Right kidney (tissue), 1 donor: ENCODE data around the gene ZC2HC1C.
"Not testable (repeated sequence)": the region's sequence is repeated elsewhere in the genome, so short reads cannot be mapped to it uniquely, and the experiment has no call there.

Experiments
- DNase-seq: peaks from one replicate; pipeline ENCODE4 v3.0.0-alpha.2; 2016

ZC2HC1C gene

DNA sequence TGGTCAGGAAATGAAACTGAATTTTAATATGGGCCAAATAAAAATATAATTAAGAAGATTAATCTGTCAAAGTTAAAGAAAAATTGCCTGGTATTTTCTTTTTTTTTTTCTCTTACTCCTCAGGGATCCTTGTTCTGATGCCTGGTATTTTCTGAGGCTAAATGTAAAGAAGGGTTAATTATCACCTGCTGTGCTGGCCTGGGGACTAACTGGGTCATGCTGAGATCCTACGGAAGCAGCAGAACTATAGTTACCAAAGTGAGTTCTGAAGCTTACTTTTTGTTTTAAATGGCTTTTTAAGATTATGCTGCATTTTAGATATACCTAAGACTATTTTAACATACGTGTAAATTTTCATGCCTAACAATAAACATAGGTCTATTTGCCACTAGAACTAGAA is 23.3 kb downstream of the ZC2HC1C start:
- no peak for DNase-seq

DNA sequence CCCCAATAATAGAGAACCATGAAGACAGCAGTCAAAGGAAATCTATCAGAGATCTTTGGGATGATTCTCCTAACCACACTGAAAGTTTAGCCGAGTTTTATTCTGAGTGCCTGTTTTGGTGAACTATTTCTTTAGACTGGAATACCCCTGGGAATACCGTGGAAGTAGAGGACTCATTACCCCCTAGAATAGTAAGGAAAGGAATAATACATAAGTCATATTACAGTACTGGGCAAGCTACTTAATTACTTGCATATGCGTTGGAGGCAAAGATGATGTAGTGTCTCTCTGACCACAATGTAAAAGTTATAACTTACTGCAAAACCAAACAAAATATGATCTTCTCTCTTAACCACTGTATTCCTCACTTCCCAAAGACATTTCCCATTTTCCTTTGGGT is 25.5 kb downstream of the ZC2HC1C start:
- DNase-seq = no peak

DNA sequence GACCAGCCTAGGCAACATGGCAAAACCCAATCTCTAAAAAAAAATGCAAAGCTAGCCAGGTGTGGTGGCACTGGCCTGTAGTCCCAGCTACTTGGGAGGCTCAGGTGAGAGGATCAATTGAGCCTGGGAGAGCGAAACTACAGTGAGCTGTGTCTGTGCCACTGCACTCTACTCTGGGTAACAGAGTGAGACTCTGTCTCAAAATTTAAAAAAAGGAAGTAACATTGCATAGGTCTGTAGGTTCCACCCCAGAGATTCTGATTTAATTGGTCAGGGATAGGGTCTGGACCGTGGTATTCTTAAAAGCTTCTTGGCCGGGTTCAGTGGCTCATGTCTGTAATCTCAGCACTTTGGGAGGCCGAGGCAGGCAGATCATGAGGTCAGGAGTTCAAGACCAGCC is 26.2 kb downstream of the ZC2HC1C start:
- DNase-seq = no peak

DNA sequence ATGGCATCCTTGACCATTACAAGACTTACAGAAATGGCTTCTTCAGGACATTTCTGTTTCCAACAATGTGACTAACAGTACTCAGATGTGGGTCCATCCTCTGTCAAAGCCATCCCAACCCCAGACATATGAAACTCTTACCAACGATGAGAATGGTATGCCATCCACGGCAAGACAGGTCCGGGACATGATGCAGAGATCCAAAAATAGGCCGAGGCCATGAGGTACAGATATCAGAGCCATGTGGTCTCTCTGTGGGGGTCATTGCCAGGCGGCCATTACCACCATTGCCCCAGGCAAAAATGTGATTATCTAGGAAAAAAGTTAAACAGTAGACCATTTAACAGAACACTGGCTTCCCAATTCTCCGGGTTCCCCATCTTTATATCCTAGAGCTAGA is 27.5 kb downstream of the ZC2HC1C start:
- DNase-seq = no peak

DNA sequence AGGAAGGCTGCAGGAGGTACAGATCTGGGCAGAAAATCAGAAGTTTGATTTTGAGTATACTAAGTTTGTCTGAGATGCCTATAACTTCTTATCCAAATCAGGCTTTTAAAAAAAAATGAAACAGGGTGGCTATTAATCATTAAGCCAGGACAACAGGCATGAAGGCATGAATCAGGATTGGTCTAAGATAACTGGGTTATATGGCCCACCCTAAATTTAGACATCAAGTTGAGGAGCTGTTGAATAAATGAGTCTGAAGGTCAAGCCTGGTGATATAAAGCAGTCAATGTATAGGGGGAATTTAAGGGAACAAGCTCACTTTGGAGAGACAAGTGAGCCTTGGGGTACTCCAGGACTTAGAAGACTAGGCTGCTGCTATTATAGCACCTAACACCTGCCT is 28.8 kb downstream of the ZC2HC1C start:
- DNase-seq = no peak

DNA sequence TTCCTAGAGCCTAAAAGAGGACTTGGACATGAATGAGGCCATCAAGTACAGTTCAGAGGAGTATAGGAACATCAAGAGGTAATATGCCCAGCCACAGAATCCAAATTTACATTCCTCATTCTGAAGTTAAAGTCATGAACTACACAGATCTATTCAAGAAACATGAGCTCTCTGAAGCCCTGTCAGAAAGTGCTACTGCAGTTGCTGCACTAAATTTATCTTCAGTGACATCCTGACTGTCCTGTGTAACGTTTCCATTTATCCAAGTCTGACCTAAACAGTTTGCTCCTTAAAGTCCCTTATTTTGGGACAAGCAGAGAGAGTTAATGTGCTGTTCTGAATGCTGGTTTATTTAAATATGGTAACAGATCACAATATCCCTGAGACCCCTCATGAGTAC is 29.2 kb downstream of the ZC2HC1C start:
- DNase-seq = no peak

DNA sequence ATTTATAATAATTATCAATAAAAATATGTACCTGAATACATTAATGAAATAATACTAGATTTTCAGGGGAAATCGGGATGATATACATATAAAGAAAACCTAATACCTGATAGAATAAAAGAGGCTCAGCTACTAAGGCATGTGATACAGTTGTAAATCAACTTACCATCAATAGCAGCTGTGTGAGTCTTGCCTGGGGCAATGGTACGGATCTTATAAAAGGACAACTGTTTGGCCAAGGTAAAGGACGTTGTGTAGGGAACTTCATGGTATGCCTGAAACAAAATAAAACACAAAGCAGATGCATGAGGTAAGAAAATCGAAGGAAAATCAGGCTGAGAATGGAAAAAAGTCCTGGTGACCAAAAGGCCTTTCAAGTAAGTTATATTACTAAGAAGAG is 32.0 kb downstream of the ZC2HC1C start:
- no peak for DNase-seq

DNA sequence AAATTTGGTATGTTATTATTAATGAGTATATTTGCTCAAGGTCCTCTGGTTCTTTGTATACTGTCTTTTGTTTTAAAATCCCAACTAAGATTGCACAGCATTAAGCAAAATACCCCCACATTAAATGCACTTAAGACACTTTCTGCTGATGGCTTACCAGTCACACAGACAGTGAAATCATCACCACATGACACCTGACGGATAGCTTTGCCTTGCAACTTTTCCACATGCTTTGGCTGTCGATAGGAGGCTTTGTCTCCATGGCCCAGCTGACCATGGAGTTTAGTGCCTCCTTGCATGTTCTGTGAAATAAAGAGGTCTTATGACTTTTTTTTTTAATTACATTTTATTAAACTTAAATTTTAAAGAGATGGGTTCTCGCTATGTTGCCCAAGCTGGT is 37.7 kb downstream of the ZC2HC1C start:
- no peak for DNase-seq

DNA sequence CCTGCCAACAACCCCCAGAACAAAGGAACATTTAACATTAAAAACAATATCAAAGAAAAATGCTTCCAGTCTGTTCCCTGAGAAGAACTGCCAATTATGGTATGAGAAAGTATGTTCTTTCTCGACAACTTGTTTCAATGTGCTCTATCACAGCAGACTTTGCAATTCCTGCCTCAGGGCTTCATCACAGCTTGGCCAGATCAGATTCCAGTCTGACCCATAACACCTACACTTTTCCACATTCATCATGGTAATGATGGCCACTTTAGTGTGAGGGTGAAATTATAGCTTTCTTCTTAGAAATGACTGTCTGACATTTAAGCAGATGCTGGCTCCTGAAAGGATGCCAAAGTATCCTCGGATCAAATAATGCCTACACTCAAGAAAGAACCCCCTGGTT is 40.4 kb downstream of the ZC2HC1C start:
- no peak for DNase-seq

DNA sequence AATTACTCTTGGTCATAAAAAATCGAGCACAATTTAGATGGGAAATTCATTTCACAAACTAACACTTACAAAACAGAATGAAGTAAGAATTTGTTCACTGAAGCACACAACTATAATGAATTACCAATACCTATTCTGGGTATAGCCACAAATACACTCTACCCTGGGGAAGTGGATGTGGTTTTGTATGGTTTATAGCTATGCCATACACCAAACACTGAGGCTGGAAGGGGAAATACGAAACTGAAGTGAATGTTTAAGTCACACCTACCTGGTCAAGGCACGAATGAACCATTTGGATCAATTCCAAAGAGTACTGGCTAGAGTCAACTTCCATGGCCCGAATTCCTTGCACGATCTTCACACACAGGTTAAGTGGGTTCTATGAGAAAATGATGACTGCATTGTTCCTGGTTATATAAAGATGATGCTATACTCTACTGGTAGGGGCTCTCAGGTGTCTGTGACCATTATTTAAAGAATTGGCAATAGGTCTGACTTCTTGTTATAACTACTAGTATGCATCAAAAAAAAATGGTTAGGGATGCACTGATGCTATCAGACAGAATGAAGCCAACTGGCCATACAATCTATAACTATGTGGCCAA is 44.6 kb downstream of the ZC2HC1C start:
- no peak for DNase-seq

DNA sequence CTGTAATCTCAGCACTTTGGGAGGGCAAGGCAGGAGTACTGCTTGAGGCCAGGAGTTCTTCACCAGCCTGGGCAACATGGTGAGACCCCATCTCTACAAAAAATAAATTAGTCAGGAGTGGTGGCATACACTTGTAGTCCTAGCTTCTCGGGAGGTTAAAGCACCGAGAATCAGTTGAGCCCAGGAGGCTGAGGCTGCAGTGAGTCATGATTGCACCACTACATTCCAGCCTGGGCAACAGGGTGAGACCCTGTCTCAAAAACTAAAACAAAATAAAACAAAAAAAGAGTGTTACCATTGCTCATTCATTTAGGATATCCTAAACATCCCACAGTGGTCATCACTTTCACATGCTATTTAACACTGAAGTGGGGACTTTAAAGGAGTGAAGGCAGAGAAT is 49.6 kb downstream of the ZC2HC1C start:
- DNase-seq = no peak

DNA sequence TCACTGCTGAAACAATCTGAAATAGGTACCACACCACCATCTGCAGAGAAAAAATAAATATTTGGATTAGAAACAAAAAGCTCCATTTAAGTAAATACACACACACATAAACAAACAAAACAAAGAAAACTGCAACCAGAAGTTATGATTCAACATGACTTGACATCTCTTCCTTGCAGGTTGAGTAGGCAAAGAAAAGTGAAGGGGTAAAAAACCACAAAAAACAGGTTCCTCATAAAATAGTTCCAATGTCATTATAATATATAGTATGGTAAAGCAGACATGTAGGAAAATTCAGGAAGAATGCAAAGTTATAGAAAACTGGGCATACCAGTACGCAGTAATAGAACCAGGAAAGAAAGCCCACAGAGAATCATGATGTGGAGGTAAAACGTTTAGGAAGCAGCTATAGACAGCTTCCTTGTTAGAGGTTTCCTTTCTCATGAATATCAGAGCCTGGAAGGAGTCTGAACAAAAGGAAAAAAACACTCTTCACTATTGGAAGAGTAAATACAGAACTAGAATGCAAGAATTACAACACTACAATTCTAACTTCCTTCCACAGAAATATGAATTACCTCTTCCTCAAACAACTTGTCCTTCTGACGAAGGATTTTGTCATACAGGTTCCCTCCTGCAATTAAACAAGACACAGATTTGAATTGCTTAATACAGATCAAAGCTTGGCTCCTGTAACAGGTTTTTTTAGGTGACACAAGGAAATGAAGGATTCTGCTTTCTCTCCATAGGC is 51.3 kb downstream of the ZC2HC1C start:
- no peak for DNase-seq

DNA sequence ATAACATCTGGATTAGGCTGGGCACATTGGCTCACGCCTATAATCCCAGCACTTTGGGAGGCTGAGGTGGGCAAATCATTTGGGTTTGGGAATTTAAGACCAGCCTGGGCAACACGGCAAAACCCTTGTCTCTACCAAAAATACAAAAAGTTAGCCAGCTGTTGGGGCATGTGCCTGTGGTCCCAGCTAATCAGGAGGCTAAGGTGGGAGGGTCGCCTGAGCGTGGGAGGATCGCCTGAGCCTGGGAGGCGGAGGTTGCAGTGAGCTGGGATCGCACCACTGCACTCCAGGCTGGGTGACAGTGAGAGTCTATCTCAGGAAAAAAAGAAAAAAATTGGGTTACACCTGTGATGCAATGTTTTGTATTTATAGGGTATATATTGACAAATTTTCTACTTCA is 52.1 kb downstream of the ZC2HC1C start:
- DNase-seq = no peak

DNA sequence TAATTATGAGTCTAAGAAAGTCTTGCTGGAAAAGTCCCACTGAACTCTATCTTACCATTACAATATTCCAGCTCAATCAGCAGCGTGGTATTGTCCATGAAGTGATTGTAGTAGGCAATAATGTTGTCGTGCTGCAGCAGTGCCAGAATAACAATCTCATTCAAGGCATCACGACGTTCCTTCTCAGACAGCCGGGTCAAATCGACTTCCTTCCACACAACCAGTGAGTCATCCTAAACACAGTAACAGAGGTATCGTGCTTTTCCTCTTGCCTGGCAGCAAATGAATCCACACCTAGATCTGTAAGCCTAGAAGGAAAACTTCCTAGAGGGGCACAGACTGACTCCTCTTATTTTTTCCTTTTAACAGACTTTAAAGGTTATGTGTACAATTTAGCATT is 54.5 kb downstream of the ZC2HC1C start:
- no peak for DNase-seq

DNA sequence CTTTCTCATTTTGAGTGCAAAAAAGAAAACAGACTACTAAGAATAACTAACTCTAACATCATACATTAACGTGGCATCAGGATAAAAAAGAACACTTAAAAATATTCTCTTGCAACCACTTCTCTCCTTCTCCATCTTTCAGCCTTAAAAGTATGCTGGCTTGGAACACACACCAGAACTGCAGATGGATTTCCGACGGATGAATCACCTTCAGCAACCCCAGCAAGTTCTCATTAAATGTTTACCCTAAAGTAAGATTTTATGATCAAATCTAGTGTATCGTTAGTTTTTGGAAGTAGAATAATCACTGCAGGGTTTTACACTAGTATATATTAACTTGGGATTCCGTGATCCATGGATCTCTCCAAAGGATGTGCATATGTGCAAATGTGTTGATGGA is 56.2 kb downstream of the ZC2HC1C start:
- no peak for DNase-seq

DNA sequence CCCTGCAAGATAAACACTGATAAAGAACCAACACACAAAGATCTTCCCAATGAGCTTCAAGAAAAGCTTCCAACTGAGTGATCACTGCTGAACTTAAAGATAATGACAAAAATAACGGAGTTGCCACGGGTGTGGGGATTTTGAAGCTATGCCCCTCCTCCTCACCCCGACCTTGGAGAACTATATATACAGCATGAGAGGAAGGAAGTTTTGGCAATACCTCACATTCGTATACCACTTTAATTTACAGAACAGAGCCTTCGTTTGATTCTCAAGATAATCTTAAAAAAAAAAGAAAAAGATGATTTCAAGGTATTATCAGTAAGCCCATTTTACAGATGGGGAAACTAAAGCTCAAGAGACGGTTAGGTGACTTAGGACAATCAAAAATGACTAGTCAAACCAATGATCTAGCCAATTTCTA is 56.7 kb downstream of the ZC2HC1C start:
- DNase-seq = no peak

DNA sequence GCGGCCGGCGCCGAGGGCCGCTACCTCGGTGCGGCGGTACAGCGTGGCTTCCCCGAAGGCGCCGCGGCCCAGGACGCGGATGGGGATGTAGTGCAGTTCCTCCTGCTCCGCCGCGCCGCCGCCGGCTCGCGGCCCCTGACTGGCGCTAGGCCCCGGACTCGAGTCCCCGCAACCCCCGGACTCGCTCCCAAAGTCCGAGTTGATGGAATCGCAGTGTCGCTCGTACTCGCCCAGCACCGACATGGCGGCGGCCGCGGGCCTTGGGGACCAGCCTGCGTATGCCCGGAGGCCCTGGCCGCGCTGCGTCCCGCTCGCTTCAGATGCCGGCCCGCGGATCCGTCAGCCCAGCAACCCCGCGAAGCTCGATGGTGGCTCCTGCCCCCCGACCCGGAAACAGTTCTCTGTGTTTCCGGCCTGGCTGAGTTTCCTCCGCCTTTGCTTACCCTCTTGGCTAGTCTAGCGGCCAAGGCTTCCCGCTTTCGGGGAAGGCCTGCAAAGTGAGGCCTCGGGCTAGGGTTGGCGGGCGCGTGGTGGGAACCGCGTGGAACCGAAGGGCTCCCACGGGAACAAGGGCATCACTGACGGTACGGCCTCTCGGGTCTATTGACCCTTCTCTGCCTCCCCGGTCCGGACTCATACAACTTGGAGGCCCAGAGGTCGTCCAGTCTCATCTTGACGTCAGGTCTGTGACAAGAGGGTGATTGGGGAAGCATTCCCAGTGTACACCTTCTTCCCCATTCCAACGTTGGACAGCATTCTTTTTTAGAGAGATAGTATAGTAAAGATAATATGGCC is 57.4 kb downstream of the ZC2HC1C start, which contains the start of gene NEK9:
Gene NEK9, minus strand, starts transcription at position 370 of the 795 bp plus-strand sequence. Its CDS starts 127 bp downstream, at position 243.
- peak; percentile 98 for DNase-seq

DNA sequence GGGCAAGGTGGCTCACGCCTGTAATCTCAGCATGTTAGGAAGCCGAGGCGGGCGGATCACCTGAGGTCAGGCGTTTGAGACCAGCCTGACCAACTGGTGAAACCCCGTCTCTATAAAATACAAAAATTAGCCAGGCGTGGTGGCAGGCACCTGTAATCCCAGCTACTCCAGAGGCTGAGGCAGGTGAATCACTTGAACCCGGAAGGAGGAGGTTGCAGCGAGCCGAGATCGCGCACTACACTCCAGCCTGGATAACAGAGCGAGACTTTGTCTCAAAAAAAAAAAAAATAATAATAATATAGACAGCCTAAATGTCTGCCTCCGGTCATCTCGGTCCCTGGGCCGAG is 58.0 kb downstream of the ZC2HC1C start:
- DNase-seq = not testable (repeated sequence)

DNA sequence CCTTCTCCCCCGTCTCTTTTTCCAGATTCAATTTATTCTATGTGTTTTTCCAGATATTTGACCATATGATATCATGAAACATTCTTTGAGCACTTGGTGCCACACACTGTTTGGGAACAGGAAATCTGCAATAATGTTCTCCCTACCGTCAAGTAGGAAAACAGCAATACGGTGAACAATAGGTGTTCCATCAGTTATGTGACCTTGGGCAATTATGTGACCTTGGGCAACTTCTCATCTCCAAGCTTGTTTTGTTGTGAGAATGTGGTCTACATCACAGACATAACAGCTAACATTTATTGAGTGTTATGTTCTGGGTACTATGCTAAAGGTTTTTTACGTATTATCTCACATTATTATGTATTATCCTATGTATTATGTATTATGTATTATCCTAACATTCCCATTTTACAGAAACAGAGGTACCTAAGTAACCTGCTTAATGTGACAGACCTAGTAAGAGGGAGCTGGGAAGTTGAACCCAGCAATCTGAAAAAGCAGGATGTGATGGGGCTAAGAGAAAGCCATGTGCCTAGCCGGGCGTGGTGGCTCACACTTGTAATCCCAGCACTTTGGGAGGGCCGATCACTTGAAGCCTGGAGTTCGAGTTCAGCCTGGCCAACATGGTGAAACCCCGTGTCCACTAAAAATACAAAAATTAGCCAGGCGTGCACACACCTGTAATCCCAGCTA is 58.6 kb downstream of the ZC2HC1C start:
- no peak for DNase-seq

DNA sequence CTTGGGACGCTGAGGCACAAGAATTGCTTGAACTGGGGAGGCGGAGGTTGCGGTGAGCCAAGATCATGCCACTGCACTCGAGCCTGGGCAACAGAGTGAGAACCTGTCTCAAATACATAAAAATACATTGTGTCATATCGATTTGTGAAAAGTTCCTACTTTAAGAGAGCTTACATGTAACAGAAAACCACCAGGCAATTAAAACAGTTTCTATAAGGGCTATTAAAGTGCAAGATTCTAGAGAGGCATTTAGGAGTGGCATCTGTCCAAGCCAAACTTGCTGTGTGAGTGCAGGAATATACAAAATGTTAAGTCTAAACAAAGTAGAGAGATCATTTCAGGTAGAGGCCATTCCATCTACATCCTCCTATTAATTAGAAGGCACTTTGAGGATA is 59.2 kb downstream of the ZC2HC1C start:
- DNase-seq = no peak
